NCI-H1048 (cell line): Measurements from ENCODE around the gene HUS1.
"Not testable (repeated sequence)": the region's sequence is repeated elsewhere in the genome, so short reads cannot be mapped to it uniquely, and the experiment has no call there.

ENCODE experiments used
- DNase-seq: peaks from one replicate; lab custom pipeline; 2025; lab: John Stamatoyannopoulos, UW

The HUS1 gene

DNA sequence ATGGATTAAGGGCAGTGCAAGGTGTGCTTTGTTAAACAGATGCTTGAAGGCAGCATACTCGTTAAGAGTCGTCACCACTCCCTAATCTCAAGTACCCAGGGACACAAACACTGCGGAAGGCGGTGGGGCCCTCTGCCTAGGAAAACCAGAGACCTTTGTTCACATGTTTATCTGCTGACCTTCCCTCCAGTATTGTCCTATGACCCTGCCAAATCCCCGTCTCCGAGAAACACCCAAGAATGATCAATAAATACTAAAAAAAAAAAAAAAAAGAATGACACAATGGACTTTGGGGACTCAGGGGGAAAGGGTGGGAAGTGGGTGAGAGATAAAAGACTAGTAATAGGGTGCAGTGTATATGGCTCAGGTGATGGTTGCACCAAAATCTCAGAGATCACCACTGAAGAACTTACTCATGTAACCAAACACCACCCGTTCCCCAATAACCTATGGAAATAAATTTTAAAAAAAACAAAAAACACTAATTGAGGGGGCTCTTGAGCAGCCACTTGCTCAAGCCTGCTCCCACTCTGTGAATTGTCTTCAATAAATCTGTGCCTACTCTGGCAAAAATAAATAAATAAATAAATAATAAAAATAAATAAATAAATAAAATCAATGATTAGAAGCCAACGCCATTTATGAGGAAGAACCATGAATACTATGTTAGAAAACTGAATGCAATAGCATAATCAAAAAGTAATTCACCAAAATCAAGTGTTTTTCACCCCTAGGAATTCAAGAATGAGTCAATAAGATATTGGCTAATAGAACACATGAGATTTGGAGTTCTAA, 56.1 kb downstream of the HUS1 start:
- DNase-seq = not testable (repeated sequence)

DNA sequence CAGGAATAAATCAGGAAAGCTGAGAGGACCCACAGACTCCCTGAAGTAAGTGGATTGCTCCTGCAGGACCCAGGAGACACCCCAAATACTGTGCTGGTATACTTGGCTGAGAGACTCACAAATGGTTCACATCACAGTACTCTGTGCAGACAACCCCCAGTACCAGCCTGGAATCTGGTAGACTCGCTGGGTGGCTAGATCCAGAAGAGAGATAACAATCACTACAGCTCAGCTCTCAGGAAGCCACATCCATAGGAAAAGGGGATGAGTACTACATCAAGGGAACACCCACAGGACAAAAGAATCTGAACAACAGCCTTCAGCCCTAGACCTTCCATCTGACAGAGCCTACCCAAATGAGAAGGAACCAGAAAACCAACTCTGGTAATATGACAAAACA, 62.9 kb downstream of the HUS1 start:
- not testable (repeated sequence) for DNase-seq

DNA sequence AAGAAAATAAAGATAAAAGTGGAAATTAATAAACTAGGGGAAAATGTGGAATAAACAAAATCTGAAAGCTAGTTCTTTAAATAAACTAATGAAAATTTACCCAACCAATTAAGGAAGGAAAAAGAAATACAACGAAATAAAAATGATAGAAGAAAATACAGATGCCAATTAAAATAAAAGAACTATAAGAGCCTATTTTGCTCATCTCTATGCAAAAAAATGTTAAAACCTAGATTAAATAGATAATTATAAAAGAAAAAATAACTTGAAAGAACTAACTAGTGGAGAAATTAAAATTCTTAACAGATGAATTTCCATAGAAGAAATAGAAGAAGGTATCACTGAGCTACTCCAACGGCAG, 63.8 kb downstream of the HUS1 start:
- no peak for DNase-seq

DNA sequence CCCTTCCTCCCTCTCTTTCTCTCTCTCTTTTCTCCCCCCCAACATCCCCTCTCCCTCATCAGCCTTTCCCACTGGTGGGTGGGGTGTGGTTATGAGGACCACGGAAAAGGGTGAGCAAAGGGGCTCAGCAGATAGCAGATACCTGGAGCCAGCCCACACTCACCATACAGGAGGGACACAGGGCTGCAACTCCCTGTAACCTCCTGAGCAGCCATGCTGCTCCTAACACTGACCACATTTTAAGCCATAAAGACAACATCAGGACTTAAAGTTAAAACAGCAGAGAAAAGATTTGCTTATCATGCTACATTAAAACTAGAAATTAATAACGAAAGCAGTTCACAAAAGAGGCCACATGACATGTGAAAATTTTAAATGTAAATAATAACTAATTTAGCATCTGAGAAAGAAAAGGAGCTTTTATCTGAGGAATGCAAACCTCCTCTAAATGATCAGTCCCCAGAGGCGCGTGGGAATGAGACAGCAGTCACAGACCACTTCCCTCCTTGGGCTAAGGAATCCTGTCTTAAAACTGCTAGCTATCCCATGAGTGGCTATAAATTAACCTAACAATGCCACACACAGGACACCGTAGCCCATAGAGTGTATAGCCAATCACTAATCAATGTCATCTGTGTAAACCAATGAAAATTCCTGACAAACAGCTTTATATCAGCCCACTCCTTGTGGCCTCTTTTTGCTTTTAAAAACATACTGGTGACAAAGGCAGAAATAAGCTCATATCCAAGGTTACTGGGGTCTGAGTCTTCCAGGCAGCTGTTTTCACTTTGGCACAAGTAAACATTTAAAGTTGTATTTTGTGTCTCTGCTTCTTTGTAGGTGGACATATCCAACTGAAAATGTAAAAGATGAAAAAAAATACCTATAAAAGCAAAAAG, 64.4 kb downstream of the HUS1 start:
- no peak for DNase-seq
